ENCODE data around the gene PRM1.

DNA sequence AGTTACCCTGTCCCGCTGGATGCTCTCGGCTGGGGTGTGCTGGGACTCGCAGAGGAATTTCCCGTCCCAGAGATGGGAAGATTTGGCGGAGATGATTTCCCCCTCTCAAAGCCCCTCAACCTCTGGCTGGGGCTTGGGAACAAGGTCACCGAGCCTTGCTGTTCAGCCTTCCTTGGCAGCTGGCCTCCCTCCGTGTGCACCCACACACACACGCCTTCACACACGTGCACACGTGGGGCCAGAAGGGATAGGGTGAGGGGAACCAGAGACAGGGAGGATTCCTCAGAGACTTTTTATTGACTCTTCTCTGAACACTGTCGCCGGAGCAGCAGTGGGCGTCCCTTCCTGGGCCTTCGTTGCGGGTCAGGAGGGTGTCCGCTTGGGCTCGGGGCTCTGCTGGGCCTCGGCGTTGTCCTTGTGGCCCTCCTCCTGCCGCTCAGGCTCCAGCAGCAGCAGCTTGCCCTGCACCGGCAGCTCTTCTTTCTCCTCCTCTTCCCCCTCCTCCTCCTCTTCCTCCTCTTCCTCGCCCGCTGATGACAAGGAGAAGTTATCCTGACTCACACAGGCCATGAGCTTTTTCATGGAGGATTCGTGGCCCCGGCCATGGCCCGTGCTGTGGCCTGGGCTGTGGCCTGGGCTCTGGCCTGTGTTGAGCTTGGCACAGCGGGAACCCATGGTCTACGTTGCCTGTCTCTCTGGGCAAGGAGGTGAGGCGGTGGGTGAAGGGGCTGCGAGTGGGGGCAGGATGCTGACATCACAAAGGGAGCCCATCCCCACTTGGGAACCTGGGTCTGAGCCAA, 8.0 kb downstream of the PRM1 start, which contains the start of gene PRM3:
- TF ChIP-seq POLR2A (IDR thresholded peaks at IDR 0.05; ENCODE audit: low read length), result no peak
- no peak for TF ChIP-seq GATA1 (IDR thresholded peaks at IDR 0.05; ENCODE audit: low read depth, low read length)
